ENCODE results near the gene TLL1. TPM values are rescaled to one million over a fixed set of nuclear protein-coding genes. Genes with fewer than 3 reads are reported as not detected.

The TLL1 gene
- total RNA-seq, 1 experiment from 2014 or later: 0.37 TPM

- no TSS peak for BruUV-seq (replicated peaks)
- Histone ChIP-seq H3K4me1 (ENCODE audit: control insufficient read depth in 1 of 2, insufficient read depth in 2 of 2, low read length in 2 of 2) (no peaks in the 10 kb centered on the region), H3K9me2 (ENCODE audit: insufficient read depth) (no peaks in the 10 kb centered on the region), H3K79me2 (ENCODE audit: insufficient read depth, low read length) (no peaks in the 10 kb centered on the region), H3K9me3 (ENCODE audit: control insufficient read depth in 1 of 2, insufficient read depth in 1 of 2, low read depth in 1 of 2, low read length in 2 of 2) (no peaks in the 10 kb centered on the region), H3K36me3 (ENCODE audit: control insufficient read depth in 1 of 2, insufficient read depth in 2 of 2, low read length in 2 of 2) (no peaks in the 10 kb centered on the region), H3K4me2 (ENCODE audit: low read length) (no peak overlapping the region), H3K27ac (ENCODE audit: low read depth, low read length) (no peak overlapping the region), H3K27me3 (ENCODE audit: insufficient read depth, low read length) (no peaks in the 10 kb centered on the region), H3K4me3 (replicated peaks in 1 of 2; ENCODE audit: low read depth in 1 of 2, low read length in 2 of 2) (no peak overlapping the region), H3K9ac (ENCODE audit: low read length) (no peak overlapping the region), H2AFZ (ENCODE audit: low read depth, low read length, poor library complexity, severe bottlenecking) (no peak overlapping the region), H4K20me1 (ENCODE audit: insufficient read depth) (no peaks in the 10 kb centered on the region)
- POLR2A ChIA-PET: no interaction called here
- CTCF ChIA-PET: no interaction called here
- RAD21 ChIA-PET (ENCODE audit: low non-redundant PET in 1 of 2, low total read pairs in 2 of 2, uncharacterized antibody in 2 of 2, unreplicated experiment in 2 of 2): no interaction called here
- intact Hi-C loops (cut with micrococcal nuclease): no loop called here
- TF ChIP-seq EGR1 (IDR thresholded peaks at IDR 0.05; ENCODE audit: low read depth): no peak
- no peak for TF ChIP-seq POLR2A (IDR thresholded peaks at IDR 0.05; ENCODE audit: borderline replicate concordance, extremely low read depth, insufficient read depth, insufficient read length)
- no peak for TF ChIP-seq ZFX (IDR thresholded peaks at IDR 0.05)
- TF ChIP-seq, protein P1, sequence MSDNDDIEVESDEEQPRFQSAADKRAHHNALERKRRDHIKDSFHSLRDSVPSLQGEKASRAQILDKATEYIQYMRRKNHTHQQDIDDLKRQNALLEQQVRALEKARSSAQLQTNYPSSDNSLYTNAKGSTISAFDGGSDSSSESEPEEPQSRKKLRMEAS (IDR thresholded peaks at IDR 0.05): no peak
- no peak for TF ChIP-seq FOSL1 (IDR thresholded peaks at IDR 0.05; ENCODE audit: low read depth)
- TF ChIP-seq CBX3 (IDR thresholded peaks at IDR 0.05; ENCODE audit: low read depth): no peak
- no peak for TF ChIP-seq CTCF (IDR thresholded peaks at IDR 0.05 in 2 of 3, conservative IDR thresholded peaks at IDR 0.05 in 1 of 3; ENCODE audit: borderline replicate concordance in 1 of 3, insufficient read depth in 1 of 3, low read depth in 2 of 3, low read length in 2 of 3)
- no peak for TF ChIP-seq TCF7L2 (IDR thresholded peaks at IDR 0.05; ENCODE audit: borderline replicate concordance, extremely low read depth, insufficient read depth, insufficient read length)
- no peak for TF ChIP-seq YY1 (IDR thresholded peaks at IDR 0.05; ENCODE audit: extremely low read depth, insufficient replicate concordance, low read depth, low read length)
- TF ChIP-seq ZNF274 (IDR thresholded peaks at IDR 0.05; ENCODE audit: low read depth, low read length): no peak
- TF ChIP-seq SRF (IDR thresholded peaks at IDR 0.05; ENCODE audit: low read depth): no peak
- no peak for TF ChIP-seq EZH2 (IDR thresholded peaks at IDR 0.05)
- no peak for TF ChIP-seq JUND (IDR thresholded peaks at IDR 0.05)
- TF ChIP-seq REST (IDR thresholded peaks at IDR 0.05; ENCODE audit: low read depth): no peak
- TF ChIP-seq POLR2AphosphoS5 (IDR thresholded peaks at IDR 0.05; ENCODE audit: low read depth, low read length): no peak
- no peak for ATAC-seq
- no peak for DNase-seq (ENCODE audit: low read depth, low spot score)
Measured at GRCh38 chr4:166049036-166049435, 176.0 kb downstream of the TLL1 start.

Measured in HCT116 (cell line).